ENCODE data around the gene XPO6. TPM values are rescaled to one million over a fixed set of nuclear protein-coding genes. Genes with fewer than 3 reads are reported as not detected.

Gene XPO6
- total RNA-seq, 1 donor from 2014 or later = 155 TPM

DNA sequence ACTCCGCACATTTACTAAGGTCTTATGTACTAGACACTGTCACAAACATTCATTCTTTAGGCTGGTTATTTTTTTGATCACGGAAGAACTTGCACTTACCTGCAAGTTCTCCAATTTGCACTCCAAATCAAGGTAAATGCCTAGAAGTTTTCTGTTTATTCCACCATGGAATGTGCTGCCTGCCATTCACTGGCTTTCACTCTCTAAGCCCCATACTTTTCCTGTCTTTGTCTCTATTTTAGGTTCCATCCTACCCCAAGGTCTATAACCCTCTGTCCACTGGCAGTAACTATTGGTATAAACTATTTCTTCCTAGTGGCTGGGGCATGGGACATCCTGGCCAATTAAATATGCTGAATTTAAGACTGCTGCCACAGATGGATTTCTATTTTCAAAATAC, 15.9 kb downstream of the XPO6 start:
- Mint-ChIP-seq H3K4me3 (ENCODE audit: unreplicated experiment) (no peak overlapping the region), H3K27ac (ENCODE audit: unreplicated experiment) (no peak overlapping the region), H3K4me1 (ENCODE audit: unreplicated experiment) (peaks cover 24% of the 10 kb centered on the region), H3K9me3 (ENCODE audit: unreplicated experiment) (no peaks in the 10 kb centered on the region), H3K27me3 (ENCODE audit: unreplicated experiment) (peaks cover 1% of the 10 kb centered on the region), H3K36me3 (ENCODE audit: low read depth, unreplicated experiment) (peaks cover 18% of the 10 kb centered on the region)
- TF ChIP-seq, protein P1, sequence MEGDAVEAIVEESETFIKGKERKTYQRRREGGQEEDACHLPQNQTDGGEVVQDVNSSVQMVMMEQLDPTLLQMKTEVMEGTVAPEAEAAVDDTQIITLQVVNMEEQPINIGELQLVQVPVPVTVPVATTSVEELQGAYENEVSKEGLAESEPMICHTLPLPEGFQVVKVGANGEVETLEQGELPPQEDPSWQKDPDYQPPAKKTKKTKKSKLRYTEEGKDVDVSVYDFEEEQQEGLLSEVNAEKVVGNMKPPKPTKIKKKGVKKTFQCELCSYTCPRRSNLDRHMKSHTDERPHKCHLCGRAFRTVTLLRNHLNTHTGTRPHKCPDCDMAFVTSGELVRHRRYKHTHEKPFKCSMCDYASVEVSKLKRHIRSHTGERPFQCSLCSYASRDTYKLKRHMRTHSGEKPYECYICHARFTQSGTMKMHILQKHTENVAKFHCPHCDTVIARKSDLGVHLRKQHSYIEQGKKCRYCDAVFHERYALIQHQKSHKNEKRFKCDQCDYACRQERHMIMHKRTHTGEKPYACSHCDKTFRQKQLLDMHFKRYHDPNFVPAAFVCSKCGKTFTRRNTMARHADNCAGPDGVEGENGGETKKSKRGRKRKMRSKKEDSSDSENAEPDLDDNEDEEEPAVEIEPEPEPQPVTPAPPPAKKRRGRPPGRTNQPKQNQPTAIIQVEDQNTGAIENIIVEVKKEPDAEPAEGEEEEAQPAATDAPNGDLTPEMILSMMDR (IDR thresholded peaks at IDR 0.05; ENCODE audit: unreplicated experiment) = no peak
- no peak for DNase-seq (ENCODE audit: low spot score)

DNA sequence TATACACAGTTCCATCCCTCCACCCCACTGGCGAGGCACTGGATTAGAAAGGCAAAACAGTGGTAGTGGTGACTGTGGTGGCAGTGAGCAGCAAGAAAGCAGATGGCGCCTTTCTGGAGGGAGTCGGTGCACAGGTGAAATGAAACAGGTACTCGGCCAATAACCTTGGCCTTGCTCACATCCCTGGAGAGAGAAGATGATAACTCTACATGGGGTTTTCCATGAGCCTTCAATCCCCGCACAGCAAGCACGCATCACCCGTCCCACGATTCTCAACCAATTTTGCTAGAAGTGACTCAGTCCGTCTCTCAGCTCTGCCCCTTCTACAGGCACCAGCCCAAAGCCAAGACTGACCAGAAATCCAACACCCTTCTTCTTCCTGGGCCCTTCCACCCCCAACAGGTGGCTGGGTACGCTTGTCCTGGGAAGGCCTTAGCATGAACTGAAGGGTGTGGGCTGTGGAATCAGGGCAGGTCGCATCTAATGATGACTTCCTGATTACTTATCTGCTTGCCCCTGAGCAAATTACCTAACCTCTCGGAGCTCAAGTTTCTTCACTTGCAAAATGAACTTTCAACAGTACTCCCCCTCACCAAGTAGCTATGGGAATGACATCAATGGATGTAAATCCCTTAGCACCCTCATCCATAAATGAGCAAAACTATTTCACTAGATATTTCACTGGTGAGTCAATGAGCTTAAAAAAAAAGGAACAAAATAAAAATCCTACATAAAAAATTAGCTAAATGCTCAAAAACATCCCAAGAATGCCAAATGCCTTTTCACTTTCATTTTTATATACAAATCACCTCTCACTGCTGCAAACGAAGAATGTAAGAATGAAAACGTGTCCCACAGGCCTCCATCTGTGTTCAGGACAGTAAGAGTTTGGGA, 18.0 kb downstream of the XPO6 start:
- Mint-ChIP-seq H3K9me3 (ENCODE audit: unreplicated experiment) (no peaks in the 10 kb centered on the region), H3K4me3 (ENCODE audit: unreplicated experiment) (no peak overlapping the region), H3K27me3 (ENCODE audit: unreplicated experiment) (peaks cover 1% of the 10 kb centered on the region), H3K27ac (ENCODE audit: unreplicated experiment) (no peak overlapping the region), H3K4me1 (ENCODE audit: unreplicated experiment) (peaks cover 36% of the 10 kb centered on the region), H3K36me3 (ENCODE audit: low read depth, unreplicated experiment) (peaks cover 15% of the 10 kb centered on the region)
- TF ChIP-seq, protein P1 (IDR thresholded peaks at IDR 0.05; ENCODE audit: unreplicated experiment) = no peak
- DNase-seq (ENCODE audit: low spot score) = no peak

DNA sequence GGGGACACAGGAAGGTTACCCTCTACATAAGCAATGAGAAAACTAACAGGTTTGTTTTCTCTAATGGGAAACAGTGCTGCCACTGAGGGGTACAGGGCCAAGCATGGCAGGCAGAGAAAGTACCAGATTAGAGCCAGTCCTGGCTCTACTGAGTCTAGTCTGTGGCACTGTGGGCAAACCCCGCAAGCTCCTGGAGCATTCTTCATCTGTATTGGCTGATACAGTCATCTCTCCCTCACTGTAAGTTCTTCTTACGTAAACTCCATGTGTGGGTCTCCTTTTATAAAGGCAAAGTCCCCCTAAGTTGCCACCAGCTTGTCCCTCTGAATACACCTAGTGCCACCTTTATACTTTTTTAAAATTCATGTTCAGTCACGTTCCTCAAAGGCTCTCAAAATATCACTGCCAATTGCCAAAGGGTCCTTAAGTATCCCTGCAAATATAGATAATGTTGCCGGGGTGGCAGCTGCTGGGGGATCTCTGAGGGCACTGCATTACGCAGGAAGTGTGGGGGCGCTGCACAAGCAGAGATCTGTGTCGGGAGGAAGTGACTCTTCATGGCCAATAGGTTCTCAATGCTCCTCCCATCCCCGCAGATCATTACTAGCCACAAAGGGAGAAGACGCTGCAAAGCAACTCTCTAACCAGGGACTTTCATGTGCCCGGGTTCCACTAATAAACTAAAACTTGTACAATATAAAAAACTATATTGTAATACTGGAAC, 18.8 kb downstream of the XPO6 start:
- Mint-ChIP-seq H3K27ac (ENCODE audit: unreplicated experiment) (no peak overlapping the region), H3K9me3 (ENCODE audit: unreplicated experiment) (no peaks in the 10 kb centered on the region), H3K27me3 (ENCODE audit: unreplicated experiment) (peaks cover 1% of the 10 kb centered on the region), H3K4me3 (ENCODE audit: unreplicated experiment) (no peak overlapping the region), H3K36me3 (ENCODE audit: low read depth, unreplicated experiment) (peaks cover 15% of the 10 kb centered on the region), H3K4me1 (ENCODE audit: unreplicated experiment) (peaks cover 42% of the 10 kb centered on the region)
- DNase-seq (ENCODE audit: low spot score) = no peak
- TF ChIP-seq, protein P1 (IDR thresholded peaks at IDR 0.05; ENCODE audit: unreplicated experiment) = no peak

DNA sequence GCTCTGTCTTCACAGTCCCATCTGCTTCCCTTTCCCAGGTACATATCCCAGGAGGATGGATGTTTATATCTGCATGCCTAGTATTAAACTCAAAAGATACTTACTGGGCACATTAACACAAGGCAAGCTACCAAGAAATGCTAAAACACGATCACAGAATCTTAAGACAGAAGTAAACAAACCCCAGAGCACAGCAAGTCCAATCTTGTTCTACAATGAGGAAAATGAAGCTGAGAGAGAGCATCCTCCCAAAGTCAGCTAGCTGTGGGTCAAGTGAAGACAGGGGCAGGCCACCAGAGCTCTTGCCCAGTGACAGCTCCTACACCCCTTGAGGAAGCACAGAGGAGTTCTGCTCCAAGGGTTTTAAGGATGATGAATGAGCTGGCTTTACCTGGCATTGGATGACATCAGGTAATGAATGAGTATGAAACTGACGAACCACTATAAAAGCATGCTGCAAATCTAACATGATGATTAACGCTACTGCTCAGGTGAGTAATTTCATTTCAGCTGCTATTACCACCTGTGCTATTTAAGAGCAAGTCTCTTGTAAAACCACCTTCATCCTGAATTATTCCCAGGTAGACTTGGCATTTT, 20.3 kb downstream of the XPO6 start:
- TF ChIP-seq, protein P1 (IDR thresholded peaks at IDR 0.05; ENCODE audit: unreplicated experiment) = no peak
- H3K9me3 Mint-ChIP-seq (ENCODE audit: unreplicated experiment) = no peaks in the 10 kb centered on the region
- no peak for DNase-seq (ENCODE audit: low spot score)
- H3K4me1 Mint-ChIP-seq (ENCODE audit: unreplicated experiment) = peaks cover 37% of the 10 kb centered on the region
- peaks cover 15% of the 10 kb centered on the region for H3K36me3 Mint-ChIP-seq (ENCODE audit: low read depth, unreplicated experiment)
- H3K4me3 Mint-ChIP-seq (ENCODE audit: unreplicated experiment) = no peak overlapping the region
- H3K27ac Mint-ChIP-seq (ENCODE audit: unreplicated experiment) = no peak overlapping the region
- H3K27me3 Mint-ChIP-seq (ENCODE audit: unreplicated experiment) = peaks cover 1% of the 10 kb centered on the region
